Fibroblast of lung (primary cell): Measurements from ENCODE around the gene HOXB6.

Experiments
- CTCF ChIP-seq, 2 donors: IDR thresholded peaks in 1 of 2; conservative IDR thresholded peaks in 1 of 2; 1 replicate in 1 of 2; 2 replicates in 1 of 2; pipeline ENCODE4 v1.5.1; 2011 to 2012; ENCODE audit warnings: low read length in 2 of 2, control low read depth in 1 of 2, inconsistent platforms in 1 of 2, low read depth in 1 of 2, mild to moderate bottlenecking in 1 of 2
- EZH2 ChIP-seq: IDR thresholded peaks from 2 replicates; pipeline ENCODE4 v1.5.1; 2012; ENCODE audit warnings: low read length, control low read depth, mild to moderate bottlenecking; ENCODE audit errors: missing control alignments

- TF ChIP-seq CTCF (conservative IDR thresholded peaks at IDR 0.05 in 1 of 2, IDR thresholded peaks at IDR 0.05 in 1 of 2; ENCODE audit: low read depth in 1 of 2, low read length in 2 of 2), result no peak
- TF ChIP-seq EZH2, result no peak
These were observed 36.1 kb downstream of the HOXB6 start for GRCh38 chr17:48568499-48569239.
